ENCODE measurements around the gene CCDC73.
"Not testable (repeated sequence)": the region's sequence is repeated elsewhere in the genome, so short reads cannot be mapped to it uniquely, and the experiment has no call there.

Gene CCDC73

GRCh38 chr11:32794439-32794838 lies at the start of gene CCDC73:
CCDC73 (minus strand) TSS chr11:32794662; CDS start chr11:32760243, 34,419 bp downstream.
- no peak for DNase-seq

GRCh38 chr11:32843544-32843943 lies 49.1 kb upstream of the CCDC73 start:
- DNase-seq, result no peak

- no peak for DNase-seq
Observed at GRCh38 chr11:32840587-32840986, 46.1 kb upstream of the CCDC73 start.

GRCh38 chr11:32839308-32839707 lies 44.8 kb upstream of the CCDC73 start:
- DNase-seq, result no peak

DNA sequence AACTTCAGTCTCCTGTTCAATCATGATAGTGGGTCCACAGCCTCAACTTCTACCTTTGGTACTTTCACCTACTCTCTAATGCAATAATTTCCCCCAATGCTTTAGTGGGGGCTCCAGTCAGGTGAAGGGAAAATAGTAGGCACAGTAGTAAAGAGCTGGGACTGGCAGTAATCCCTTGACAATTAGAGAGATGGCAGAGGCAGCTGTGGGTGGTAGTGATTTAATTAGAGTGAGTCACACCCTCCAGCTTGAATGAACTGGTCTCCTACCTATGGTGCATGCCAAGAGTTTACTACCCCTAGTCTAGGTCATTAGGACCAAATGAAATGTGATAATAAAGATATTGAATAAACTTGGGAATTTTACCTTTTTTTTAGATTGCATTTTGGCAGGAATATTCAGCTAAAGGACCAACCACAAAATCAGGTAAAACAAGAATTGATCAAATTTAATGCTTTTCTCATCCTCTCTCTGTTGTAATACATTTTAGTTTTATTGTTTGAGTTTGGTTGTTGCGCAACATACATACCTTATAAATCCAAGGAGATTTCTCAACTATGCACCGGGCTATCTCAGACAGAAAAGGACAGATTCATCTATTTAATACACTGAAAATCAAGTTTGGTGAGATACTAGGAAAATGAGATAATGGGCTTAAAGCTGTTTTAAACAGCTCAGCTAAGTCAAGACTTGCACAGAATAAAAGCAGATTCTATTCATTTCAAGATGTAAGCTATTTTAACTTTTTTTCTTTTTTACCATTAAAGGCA lies 44.2 kb upstream of the CCDC73 start:
- no peak for DNase-seq

GRCh38 chr11:32836946-32837345 lies 42.5 kb upstream of the CCDC73 start:
- DNase-seq, result no peak

DNA sequence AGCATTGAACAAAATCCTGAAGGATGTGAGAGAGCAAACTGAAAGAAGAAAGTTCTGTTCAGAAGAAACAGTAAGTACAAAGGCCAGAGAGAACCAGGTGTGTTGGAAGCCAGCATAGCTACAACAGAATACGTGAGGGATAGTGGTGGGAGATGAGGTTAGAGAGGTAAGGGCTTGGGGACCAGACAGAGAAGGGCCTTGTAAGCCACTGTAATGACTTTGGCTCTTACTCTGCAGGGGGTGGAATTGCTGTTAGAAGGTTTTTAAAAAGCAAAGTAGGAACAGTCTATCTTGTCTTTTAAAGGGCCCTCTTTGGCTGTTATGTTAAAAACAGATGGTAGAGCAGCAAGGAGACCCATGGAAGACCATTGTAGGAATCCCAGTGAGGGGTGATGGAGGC lies 39.5 kb upstream of the CCDC73 start:
- no peak for DNase-seq

DNA sequence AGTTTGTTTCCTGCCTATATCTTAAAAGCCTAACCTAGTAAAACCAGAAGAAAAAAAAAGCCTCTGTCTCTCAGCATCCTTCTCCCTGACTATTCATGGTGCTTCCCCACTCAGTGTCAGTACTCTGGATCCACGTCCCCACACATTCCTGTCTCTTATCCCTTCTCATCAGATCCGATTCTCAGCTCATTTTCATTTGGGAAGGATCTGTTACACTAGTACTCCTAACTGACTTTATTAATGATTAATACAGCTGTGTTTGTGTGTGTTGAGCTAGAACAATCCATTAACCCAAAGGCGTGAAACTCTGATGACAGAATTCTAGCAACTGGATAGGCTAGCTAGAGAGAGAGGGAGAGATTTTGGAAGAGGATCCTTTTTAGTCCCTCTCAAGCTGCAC lies 36.8 kb upstream of the CCDC73 start:
- no peak for DNase-seq

- DNase-seq, result no peak
Observed at GRCh38 chr11:32830796-32831195, 36.3 kb upstream of the CCDC73 start.

- DNase-seq, result no peak
Observed at GRCh38 chr11:32830413-32830738, 35.9 kb upstream of the CCDC73 start.

DNA sequence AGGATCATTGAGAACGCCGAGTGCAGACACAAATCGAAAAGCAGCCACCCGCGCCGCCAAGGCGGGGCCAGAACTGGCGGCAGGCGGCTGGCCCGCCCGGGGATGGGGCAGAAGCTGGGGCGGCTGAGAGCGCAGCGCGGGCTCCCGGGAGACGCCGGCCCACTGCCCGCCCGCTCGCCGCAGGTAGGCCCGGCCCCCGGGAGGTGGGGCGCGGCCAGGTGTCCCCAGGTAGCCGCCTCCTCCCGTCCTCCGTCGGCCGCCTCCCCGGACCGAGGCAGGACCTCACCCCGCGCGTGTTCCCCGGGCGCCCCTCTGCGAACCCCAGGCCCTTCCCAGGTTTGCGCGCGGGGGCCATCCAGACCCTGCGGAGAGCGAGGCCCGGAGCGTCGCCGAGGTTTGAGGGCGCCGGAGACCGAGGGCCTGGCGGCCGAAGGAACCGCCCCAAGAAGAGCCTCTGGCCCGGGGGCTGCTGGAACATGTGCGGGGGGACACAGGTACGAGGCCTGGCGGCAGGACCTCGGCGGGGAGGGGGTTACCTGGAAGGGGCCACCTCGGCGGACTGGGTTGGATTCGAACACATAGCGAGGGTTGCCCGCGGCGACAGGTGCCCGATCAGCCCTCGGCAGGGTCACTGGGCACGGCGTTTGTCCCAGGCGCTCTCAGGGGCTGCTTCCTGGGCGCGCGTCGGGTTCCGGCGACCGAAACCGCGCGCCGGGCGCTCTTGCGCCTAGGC lies 35.4 kb upstream of the CCDC73 start, which contains the start of gene PRRG4:
PRRG4 (plus strand) TSS at position 248 of the 733 bp plus-strand sequence. CDS start 603 bp downstream, outside the sequence.
- DNase-seq, result peak in 1 of 2 experiments; percentile 12

GRCh38 chr11:32829157-32829679 lies 34.8 kb upstream of the CCDC73 start:
- DNase-seq, result no peak

DNA sequence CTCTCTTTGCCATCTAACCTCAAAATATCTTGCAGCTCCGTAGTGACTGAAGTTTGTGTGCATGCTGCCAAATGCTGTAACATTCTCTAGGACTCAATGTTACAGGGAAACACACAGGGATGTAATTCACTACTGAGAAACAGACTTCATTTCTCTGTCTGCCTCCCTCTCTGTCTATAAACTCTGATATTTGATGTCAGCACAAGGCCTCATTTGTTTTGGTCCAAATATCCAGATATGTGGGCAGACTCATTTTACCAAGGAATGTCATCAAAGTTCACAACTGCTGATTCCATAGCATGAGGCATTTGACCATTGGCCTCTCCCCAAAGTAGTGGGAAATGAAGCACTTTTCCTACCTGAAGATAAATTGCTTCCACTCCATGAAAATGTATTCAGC lies 32.8 kb upstream of the CCDC73 start:
- no peak for DNase-seq

GRCh38 chr11:32826113-32826512 lies 31.7 kb upstream of the CCDC73 start:
- DNase-seq, result no peak

GRCh38 chr11:32823617-32824016 lies 29.2 kb upstream of the CCDC73 start:
- DNase-seq, result not testable (repeated sequence)

- no peak for DNase-seq
Observed at GRCh38 chr11:32821917-32822560, 27.6 kb upstream of the CCDC73 start.

DNA sequence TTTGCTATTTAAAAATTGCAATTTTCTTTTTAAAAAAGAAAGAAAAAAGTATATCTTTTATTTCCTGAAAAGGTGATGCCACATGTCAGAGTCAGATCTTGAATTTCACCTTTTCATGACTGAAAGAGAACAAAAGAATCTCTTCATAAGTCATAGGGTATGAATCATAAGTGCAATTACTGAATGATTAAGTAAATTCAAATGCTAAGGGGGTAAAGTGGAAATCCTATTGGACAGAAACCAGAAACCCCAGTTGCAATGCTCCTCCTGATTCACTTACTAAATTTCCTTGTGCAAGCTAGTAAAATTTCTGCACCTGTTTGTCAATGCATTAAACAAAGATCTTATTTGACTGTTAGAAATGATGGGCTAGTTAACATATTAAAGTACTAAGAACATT lies 27.1 kb upstream of the CCDC73 start:
- DNase-seq, result no peak

- no peak for DNase-seq
Observed at GRCh38 chr11:32820497-32820896, 26.0 kb upstream of the CCDC73 start.

GRCh38 chr11:32819187-32819586 lies 24.7 kb upstream of the CCDC73 start:
- DNase-seq, result no peak

DNA sequence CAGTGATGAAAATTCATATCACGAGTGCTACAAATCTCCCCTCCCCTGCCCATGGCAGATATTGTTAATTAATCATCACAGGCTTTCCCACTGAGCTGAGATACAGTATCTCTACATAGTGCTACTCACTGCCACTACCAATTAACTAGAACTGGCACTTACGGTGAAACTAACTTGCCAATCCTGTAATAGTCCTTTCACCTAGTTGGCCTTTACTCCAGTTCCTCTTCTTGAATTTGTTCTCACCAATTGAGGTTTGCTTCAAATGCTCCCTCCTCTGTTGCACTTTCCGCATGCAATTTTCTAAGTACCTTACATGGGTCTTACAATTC lies 23.4 kb upstream of the CCDC73 start:
- DNase-seq, result no peak

- DNase-seq, result no peak
Observed at GRCh38 chr11:32817181-32817851, 22.9 kb upstream of the CCDC73 start.

DNA sequence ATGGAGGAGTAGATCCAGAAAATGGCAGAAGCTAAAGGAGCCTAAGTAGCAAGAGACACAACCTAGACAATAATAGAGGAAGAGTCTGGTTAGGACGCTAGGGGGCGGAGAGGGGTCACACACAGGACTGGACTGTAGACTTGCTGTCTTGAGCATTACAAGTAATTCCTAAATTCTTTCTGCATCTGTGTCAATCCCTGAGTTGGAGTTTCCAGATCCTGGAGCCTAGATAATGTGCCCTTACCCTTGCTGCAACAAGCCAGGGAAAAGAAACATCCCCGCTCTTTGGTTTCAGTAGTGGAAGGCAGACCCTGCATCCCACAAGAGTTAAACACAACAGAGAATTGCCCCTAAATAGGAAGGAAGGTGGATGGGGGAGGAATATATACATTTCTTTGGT lies 14.9 kb upstream of the CCDC73 start:
- peak; percentile 9 to 12 for DNase-seq

- no peak for DNase-seq
Observed at GRCh38 chr11:32796425-32796824, 2.0 kb upstream of the CCDC73 start.

Data from activated CD4-positive, alpha-beta T cell treated with anti-CD3 and anti-CD28 coated beads, Interleukin-2, amount 50 U/mL, for 4 hours (primary cell).